Myometrial cell (primary cell): ENCODE measurements around the gene CDK19. TPM values are rescaled to one million over a fixed set of nuclear protein-coding genes. Genes with fewer than 3 reads are reported as not detected.

ENCODE experiments used
- total RNA-seq: library from RNA; depleted of rRNA; stranded (reverse); fragments of >200 nt; gene quantifications from 2 replicates; pipeline ENCODE4 v1.2.3, GENCODE V29; 2015

CDK19 gene
- 6.6 and 7.6 TPM in 2 replicates for total RNA-seq

DNA sequence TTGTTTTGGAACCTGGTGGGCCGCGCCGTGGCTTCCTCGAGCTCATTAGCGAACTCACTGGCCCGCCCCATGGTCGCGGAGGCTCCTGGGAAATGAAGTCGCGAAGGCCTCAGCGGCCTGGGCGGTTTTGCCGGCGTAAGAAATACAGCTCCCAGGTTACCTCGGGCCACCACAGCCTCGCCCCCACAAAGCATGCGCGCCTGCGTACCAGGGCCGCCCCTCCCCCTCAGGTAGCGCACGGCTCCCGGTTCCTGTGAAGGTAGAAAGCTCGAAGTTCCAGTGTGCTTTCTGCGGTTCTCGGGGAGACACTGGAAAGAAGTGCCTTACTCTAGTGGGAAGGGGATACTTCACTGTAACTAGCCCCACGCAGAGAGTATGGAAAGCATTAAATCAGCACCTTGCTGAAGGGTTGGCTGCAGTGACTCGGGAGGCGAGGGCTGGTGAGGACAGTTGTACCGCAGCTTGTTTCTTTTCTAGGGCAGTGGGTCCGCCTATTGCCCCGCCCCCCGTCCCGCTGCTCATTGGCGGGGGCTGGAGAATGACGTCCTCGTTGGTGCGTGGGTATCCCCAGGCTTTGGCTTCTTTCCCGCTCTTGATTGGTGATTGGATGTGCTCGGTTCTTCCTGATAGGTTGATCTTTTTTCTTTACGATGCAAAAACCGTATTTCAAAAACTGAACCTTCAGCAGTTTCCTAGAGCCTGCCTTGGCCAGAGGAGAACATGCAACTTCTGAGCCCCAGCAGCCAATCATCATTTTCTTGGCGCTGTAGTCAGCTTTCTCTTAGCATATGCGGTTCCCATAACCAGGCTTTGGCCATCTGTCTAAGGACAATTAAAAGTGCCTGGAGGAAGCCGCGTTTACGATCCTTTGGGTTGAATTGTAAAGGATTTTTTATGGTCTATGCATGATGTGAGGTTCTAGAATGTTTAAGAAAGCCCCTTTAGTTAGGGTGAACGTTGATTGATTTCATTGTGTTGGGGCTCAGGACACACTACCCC lies at the start of gene CDK19:
Gene CDK19 (minus strand): TSS at position 59 of the 999 bp plus-strand sequence. CDS start 333 bp downstream, outside the sequence.

Other genes starting within 250 kb of the CDK19 start
- gene AMD1, start 59.3 kb upstream of the CDK19 start, total RNA-seq, result 48.4 and 62.9 TPM in 2 replicates
- 67.2 and 74.4 TPM in 2 replicates for gene GTF3C6, start 143.2 kb upstream of the CDK19 start, total RNA-seq
- gene RPF2, start 166.6 kb upstream of the CDK19 start, total RNA-seq, result 29.7 and 52.3 TPM in 2 replicates